Measurements from ENCODE around the gene CHRNA3.

DNA sequence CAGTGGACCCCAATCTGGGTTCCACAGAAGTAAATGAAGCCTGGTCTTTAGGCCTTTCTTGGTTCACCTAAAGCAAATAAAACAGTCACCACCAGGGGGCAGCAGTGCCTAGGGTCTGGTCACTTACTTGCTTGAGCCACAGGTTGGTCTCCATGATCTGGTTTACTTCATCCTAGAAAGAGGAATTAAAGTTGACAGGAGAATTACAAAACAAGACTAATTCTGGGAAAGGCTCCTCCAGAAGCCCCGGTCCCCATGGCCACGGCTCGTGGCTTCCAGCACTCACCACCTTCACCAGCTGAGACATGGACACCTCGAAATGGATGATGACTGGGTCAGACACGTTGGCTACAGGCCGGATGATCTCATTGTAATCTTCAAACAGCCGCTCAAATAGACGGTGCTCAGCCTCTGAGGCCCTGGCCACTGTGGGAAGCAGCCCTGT lies 2.3 kb downstream of the CHRNA3 start:
- no peak for TF ChIP-seq POLR2AphosphoS5 (IDR thresholded peaks at IDR 0.05; ENCODE audit: borderline replicate concordance, low read depth, low read length)
- TF ChIP-seq EZH2 (IDR thresholded peaks at IDR 0.05): no peak

Data from SK-N-MC (cell line).